Mesodermal cell (in vitro differentiated cells): ENCODE data around the gene SMIM10L1. TPM values are rescaled to one million over a fixed set of nuclear protein-coding genes. Genes with fewer than 3 reads are reported as not detected.

Experiments used
- H3K27ac ChIP-seq: 2 replicates; pipeline ENCODE4 v1.7.0; 2013; ENCODE audit warnings: mild to moderate bottlenecking, low read depth, low read length, moderate library complexity; ENCODE audit not compliant: severe bottlenecking
- H3K36me3 ChIP-seq: 2 replicates; pipeline ENCODE4 v1.7.1; 2013; ENCODE audit warnings: mild to moderate bottlenecking, low read length, moderate library complexity; ENCODE audit not compliant: control insufficient read depth, insufficient read depth
- H3K4me1 ChIP-seq: one replicate; pipeline ENCODE4 v1.7.1; 2013; ENCODE audit warnings: mild to moderate bottlenecking, low read length; ENCODE audit not compliant: insufficient read depth, control insufficient read depth, poor library complexity, severe bottlenecking
- H3K4me3 ChIP-seq: 2 replicates; pipeline ENCODE4 v1.7.0; 2013; ENCODE audit warnings: low read length, control low read depth, mild to moderate bottlenecking; ENCODE audit not compliant: insufficient read depth, poor library complexity, severe bottlenecking; ENCODE audit errors: extremely low read depth
- H3K9me3 ChIP-seq: 2 replicates; pipeline ENCODE4 v1.7.1; 2013; ENCODE audit warnings: mild to moderate bottlenecking, low read length, moderate library complexity; ENCODE audit not compliant: control insufficient read depth
- WGBS, 2 experiments: methylation state at CpG; one replicate each; pipeline ENCODE4 v1.1.5; 2013; ENCODE audit warnings: missing lambda C conversion rate in 2 of 2; ENCODE audit not compliant: insufficient coverage in 2 of 2; 5-methylcytosine and 5-hydroxymethylcytosine counted together
- polyA plus RNA-seq, 2 experiments: library from polyadenylated mRNA; stranded (reverse); fragments of 50-300 nt; gene quantifications; one replicate each; pipeline ENCODE4 v1.2.3, GENCODE V29; 2013

Gene SMIM10L1
- 9.4 TPM for polyA plus RNA-seq (2013, experiment 1 of 2)
- 12.3 TPM for polyA plus RNA-seq (2013, experiment 2 of 2)

DNA sequence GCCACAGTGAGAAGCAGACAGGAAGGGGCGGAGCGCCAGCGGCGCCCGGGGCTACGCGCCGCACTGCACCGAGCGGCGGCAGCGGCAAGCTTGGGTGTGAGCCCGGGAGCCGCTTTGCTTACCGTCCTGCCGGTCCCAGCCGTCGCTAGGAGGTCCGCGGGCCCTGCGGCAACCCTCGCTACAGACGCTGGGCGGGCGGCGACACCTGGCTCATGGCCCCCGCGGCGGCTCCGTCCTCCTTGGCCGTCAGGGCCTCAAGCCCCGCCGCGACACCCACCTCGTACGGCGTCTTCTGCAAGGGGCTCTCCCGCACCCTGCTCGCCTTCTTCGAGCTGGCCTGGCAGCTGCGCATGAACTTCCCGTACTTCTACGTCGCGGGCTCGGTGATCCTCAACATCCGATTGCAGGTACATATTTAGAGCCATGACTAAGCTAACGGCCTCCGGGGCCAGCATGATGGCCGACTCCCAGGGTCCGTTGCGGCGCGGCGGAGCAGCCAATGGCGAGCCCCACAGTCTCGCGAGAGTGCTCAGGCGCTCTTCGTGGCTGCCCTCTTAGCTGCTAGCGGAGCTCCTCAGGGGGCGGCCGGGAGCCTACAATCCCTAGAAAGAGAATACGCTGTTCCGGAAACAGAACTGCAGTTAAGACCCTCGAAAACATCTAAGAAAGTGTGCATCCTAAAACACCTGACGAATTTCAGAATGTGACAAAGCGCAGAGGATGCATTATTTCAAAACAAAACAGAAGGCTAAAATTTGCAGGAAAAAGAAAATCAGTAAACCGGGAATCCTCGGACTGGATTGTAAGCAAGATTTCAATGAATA lies at the start of gene SMIM10L1:
Gene SMIM10L1, plus strand, starts transcription at position 50 of the 824 bp plus-strand sequence. Its CDS starts 163 bp downstream, at position 213.
- WGBS, 2 experiments: 0 to 1% methylated on average over 54 to 68 of the region's 70 CpGs
- peak within 1 kb of the TSS; percentile 61 for H3K4me3 ChIP-seq
- H3K9me3 ChIP-seq: no peaks in the 10 kb centered on the region
- H3K4me1 ChIP-seq: peaks cover 6% of the 10 kb centered on the region
- H3K36me3 ChIP-seq: peaks cover 11% of the 10 kb centered on the region
- H3K27ac ChIP-seq: peak within 1 kb of the TSS; percentile 80

DNA sequence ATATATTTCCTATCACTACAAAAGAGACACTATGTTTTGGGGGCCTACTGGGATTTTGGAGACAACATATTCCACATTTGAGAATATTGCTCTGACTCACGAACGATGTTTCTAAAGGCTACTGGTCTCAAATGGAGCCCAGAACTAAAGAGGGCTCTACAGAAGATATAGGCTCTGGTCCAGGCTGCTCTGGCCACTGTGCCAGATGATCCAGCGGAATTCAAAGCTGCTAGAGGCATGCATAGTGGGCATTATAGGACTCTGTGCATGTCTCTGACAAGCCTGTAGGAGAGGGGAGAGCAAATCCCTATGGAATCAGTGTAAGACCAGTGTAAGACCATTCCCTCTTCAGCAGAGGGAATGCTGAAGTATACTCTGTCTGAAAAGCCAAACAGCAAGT lies 40.6 kb upstream of the SMIM10L1 start:
- 96 to 97% methylated on average over 3 of the region's 3 CpGs for WGBS, 2 experiments
- no peak overlapping the region for H3K4me3 ChIP-seq
- peaks cover 4% of the 10 kb centered on the region for H3K36me3 ChIP-seq
- no peak overlapping the region for H3K27ac ChIP-seq
- no peaks in the 10 kb centered on the region for H3K4me1 ChIP-seq
- H3K9me3 ChIP-seq: no peaks in the 10 kb centered on the region

DNA sequence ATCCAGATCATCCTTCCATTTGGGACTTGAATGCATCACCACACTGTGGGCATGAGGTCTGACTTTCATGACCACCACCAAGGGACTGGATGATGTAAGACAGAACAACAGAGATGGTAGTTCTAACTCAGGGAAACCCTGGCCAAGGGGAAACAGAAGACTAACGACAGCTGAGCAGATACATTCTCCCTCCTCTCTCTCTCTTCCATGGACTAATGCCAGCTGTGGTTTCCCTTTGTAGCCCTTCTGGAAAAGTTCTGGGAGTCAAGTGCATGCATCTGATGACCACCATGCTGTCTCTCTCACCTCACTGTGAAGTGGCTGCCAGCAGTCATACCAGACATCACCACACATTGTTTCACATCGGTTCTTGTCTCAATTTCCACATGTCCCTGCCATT lies 40.0 kb upstream of the SMIM10L1 start:
- no peaks in the 10 kb centered on the region for H3K9me3 ChIP-seq
- H3K4me3 ChIP-seq: no peak overlapping the region
- H3K36me3 ChIP-seq: peaks cover 4% of the 10 kb centered on the region
- WGBS, 2 experiments: 0% methylated on average over 1 of the region's 2 CpGs
- H3K27ac ChIP-seq: no peak overlapping the region
- H3K4me1 ChIP-seq: no peaks in the 10 kb centered on the region

DNA sequence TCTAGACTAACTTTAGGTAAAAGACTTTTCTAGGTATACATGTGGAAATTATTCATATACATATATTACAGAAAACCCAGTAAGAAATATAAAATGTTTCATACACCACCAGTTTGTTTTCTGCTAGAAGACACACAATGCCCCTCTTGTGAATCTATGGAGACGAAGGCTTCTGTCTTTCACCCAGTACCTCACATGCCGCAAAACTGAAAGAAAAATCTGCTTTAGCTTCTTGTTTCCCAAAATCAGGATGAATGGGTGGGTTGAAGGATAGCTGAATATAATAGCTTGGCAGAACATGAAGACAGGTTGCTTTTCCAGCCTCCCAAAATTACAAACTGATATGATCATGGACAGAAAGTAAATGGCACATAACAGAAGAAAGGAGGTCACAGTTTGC lies 37.8 kb upstream of the SMIM10L1 start:
- Histone ChIP-seq H3K4me1 (no peaks in the 10 kb centered on the region), H3K4me3 (no peak overlapping the region), H3K9me3 (no peaks in the 10 kb centered on the region), H3K27ac (no peak overlapping the region), H3K36me3 (peaks cover 4% of the 10 kb centered on the region)
- 100% methylated on average over 1 of the region's 2 CpGs for WGBS, 2 experiments

DNA sequence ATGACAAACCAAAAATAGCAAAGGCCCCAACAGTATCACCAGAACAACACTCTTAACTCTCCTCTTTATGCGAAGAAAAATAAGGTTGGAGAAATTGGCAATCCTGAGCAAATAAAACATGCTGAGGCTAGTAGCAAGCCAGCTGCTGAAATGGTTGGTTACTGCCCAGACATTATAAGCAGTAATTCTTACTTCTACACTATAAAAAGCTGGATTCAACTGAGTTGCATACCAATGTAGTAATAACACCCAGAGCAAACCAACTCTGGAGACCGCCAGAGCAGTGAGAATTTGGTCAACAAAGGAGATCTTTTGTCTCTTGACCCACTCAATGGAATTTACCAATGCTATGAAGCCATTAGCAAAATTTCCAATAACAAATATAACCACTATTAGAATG lies 37.2 kb upstream of the SMIM10L1 start:
- H3K27ac ChIP-seq: no peak overlapping the region
- 100% methylated on average over 1 of the region's 2 CpGs; no CpG with 5 or more reads in 1 of the 2 experiments for WGBS, 2 experiments

DNA sequence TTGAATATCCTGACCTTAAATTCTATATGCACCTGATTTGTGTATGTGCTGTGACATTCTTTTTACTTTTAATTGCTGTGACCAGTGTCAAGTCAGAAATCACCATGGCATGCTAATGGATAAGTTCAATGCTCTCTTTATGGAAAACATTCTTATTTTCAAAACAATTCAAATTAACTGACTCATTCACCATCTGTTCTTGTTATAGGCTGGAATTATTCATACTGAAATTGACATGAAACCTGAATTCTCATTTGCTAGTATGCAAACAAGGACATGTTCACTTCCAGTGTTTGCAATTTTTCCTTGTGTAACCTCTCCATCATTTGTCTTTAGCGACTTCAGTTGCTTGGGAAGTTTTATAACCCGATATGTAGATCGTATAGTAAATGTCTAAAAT lies 36.7 kb upstream of the SMIM10L1 start, which contains the start of gene TAS2R30:
Gene TAS2R30, minus strand, starts transcription at position 340 of the 400 bp plus-strand sequence. CDS start 400 bp downstream, outside the sequence.
- WGBS, 2 experiments: no CpG with 5 or more reads among the region's 3 CpGs
- peaks cover 2% of the 10 kb centered on the region for H3K36me3 ChIP-seq
- no peak within 1 kb of the TSS for H3K4me3 ChIP-seq
- no peaks in the 10 kb centered on the region for H3K9me3 ChIP-seq
- H3K27ac ChIP-seq: no peak within 1 kb of the TSS
- H3K4me1 ChIP-seq: no peaks in the 10 kb centered on the region

More for the DNA sequence above, 37.2 kb upstream of the SMIM10L1 start:
- H3K36me3 ChIP-seq: peaks cover 4% of the 10 kb centered on the region
- no peaks in the 10 kb centered on the region for H3K9me3 ChIP-seq
- no peak overlapping the region for H3K4me3 ChIP-seq
- H3K4me1 ChIP-seq: no peaks in the 10 kb centered on the region

DNA sequence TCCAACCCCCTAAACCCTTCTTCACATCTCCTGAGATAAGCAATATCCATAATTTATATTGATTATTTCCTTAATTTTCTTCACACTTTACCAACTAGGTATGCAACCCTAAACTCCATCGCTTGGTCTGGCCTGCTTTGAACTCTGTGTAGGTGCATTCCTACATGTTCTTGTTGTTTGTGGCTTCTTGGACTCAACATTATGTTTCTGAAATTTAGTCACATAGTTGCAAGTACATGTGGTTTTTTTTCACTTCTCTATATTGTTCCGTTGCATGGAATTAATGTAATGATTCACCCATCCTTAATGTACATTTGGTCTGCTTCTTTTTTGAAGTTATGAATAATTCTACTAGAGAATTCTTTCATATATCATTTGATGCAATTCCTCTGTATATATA lies 34.9 kb upstream of the SMIM10L1 start:
- WGBS, 2 experiments: no CpG with 5 or more reads among the region's 2 CpGs
- no peaks in the 10 kb centered on the region for H3K9me3 ChIP-seq
- no peak overlapping the region for H3K4me3 ChIP-seq

DNA sequence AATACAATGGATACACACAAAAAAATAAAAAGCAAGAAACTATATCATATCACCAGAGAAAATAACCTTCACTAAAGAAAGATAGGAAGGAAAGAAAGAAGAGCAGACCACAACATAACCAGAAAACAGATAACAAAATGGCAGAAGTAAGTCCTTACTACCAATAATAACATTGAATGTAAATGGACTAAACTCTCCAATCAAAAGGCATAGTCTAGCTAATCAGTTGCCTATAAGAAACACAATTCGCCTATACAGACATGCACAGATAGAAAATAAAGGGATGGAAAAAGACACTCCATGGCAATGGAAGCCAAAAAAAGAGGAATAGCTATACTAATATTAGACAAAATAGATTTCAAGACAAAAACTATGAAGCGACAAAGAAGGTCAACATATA lies 27.6 kb upstream of the SMIM10L1 start:
- H3K27ac ChIP-seq: no peak overlapping the region
- H3K9me3 ChIP-seq: no peaks in the 10 kb centered on the region
- H3K36me3 ChIP-seq: peaks cover 11% of the 10 kb centered on the region
- H3K4me1 ChIP-seq: no peaks in the 10 kb centered on the region
- no CpG with 5 or more reads among the region's 2 CpGs for WGBS, 2 experiments
- H3K4me3 ChIP-seq: no peak overlapping the region

More for the DNA sequence above, 34.9 kb upstream of the SMIM10L1 start:
- H3K36me3 ChIP-seq: no peaks in the 10 kb centered on the region
- H3K27ac ChIP-seq: no peak overlapping the region
- no peaks in the 10 kb centered on the region for H3K4me1 ChIP-seq

DNA sequence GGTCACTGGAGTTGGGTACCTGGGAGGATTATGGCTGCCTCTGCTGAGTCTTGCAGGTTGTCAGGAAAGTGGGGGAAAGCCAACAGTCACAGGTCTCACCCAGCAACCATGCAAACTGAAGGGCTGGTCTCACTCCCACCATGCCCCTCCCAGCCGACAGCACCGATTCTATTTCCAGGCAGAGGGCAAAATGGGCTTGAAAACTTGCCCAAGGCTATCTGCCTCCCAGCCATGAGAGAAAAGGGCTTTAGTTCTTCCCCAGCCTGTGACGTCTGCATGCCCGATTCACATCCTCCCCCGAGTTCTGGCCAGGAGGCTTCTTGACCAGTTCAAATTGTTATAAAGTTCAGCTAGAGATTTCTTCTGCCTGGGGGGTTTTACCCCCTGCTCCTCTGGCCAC lies 26.7 kb upstream of the SMIM10L1 start:
- Histone ChIP-seq H3K4me3 (no peak overlapping the region), H3K36me3 (peaks cover 11% of the 10 kb centered on the region), H3K9me3 (no peaks in the 10 kb centered on the region), H3K27ac (no peak overlapping the region), H3K4me1 (no peaks in the 10 kb centered on the region)
- WGBS, 2 experiments: 83 to 100% methylated on average over 1 to 3 of the region's 5 CpGs

DNA sequence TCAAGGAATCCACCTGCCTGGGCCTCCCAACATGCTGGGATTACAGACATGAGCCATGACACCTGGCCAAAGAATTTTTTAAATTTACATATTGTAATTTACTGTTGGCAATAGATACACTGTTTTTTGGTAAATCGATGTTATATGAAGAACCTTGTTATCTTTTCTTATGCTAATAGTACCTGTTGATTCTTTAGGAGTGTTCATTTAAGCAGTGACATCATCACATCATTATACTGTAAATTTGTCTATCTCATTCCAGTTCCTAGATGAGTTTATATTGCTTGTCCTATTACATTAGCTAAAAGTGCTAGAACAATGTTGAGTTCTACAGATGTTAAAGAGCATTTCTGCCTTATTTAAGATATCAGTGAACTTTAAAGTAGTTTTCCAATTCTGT lies 23.6 kb upstream of the SMIM10L1 start:
- H3K4me3 ChIP-seq: no peak overlapping the region
- no CpG with 5 or more reads among the region's 1 CpG for WGBS, 2 experiments
- H3K27ac ChIP-seq: no peak overlapping the region
- H3K36me3 ChIP-seq: peaks cover 12% of the 10 kb centered on the region
- peaks cover 4% of the 10 kb centered on the region for H3K9me3 ChIP-seq
- no peaks in the 10 kb centered on the region for H3K4me1 ChIP-seq

DNA sequence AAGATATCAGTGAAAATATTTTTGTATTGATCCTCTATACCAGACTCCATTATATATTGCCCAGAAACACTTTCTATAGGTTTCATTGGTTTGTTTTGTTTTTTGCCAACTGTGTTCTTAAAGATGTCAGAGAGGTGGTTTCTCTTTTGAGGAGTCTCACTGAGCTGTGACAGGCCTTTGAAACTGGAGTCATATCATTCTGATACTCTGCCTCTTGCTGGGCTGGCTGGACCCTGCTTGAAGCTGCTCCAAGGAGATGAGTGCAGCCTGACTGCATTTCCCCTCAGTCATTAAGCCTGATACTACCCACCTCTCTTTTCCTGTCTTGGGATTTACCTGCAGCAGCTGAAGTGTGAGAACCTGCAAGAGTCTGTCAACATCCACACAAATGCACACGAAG lies 20.2 kb upstream of the SMIM10L1 start:
- Histone ChIP-seq H3K4me1 (no peaks in the 10 kb centered on the region), H3K36me3 (peaks cover 27% of the 10 kb centered on the region), H3K9me3 (peaks cover 4% of the 10 kb centered on the region), H3K4me3 (no peak overlapping the region), H3K27ac (no peak overlapping the region)
- no CpG with 5 or more reads among the region's 1 CpG for WGBS, 2 experiments
